Mesothelial cell of epicardium (in vitro differentiated cells): ENCODE data around the gene TIMM10. TPM values are rescaled to one million over a fixed set of nuclear protein-coding genes. Genes with fewer than 3 reads are reported as not detected.
A peak's percentile ranks its signal among the peaks of the same experiment; 100 is the strongest.

Source experiments
- DNase-seq, 2 experiments: peaks; one replicate each; pipeline ENCODE4 v3.0.0; 2021; ENCODE audit warnings: low spot score in 2 of 2; ENCODE audit not compliant: unreplicated experiment in 2 of 2
- H3K27ac Mint-ChIP-seq: 2 replicates; pipeline ENCODE4 v1.8.0; 2021; ENCODE audit warnings: mixed read lengths
- H3K27me3 Mint-ChIP-seq: 2 replicates; pipeline ENCODE4 v1.8.0; 2021; ENCODE audit warnings: low read depth, mixed read lengths
- H3K36me3 Mint-ChIP-seq: 2 replicates; pipeline ENCODE4 v1.8.0; 2021; ENCODE audit warnings: mixed read lengths
- H3K4me1 Mint-ChIP-seq: 2 replicates; pipeline ENCODE4 v1.8.0; 2021; ENCODE audit warnings: mixed read lengths
- H3K4me3 Mint-ChIP-seq: 2 replicates; pipeline ENCODE4 v1.8.0; 2021; ENCODE audit warnings: mild to moderate bottlenecking, moderate library complexity, mixed read lengths
- H3K9me3 Mint-ChIP-seq: 2 replicates; pipeline ENCODE4 v1.8.0; 2021; ENCODE audit warnings: mixed read lengths
- total RNA-seq: library from RNA; stranded (reverse); gene quantifications from 3 replicates; pipeline ENCODE4 v1.2.1, GENCODE V29; 2021
- TF ChIP-seq, protein P1 (sequence below): fragments of 200-600 bp; sonication (generic); IDR thresholded peaks from one replicate; pipeline ENCODE4 v1.5.0; 2021; ENCODE audit warnings: antibody characterized with exemption; ENCODE audit not compliant: unreplicated experiment

TIMM10 gene
- total RNA-seq, 1 donor from 2014 or later = 44.0 TPM

DNA sequence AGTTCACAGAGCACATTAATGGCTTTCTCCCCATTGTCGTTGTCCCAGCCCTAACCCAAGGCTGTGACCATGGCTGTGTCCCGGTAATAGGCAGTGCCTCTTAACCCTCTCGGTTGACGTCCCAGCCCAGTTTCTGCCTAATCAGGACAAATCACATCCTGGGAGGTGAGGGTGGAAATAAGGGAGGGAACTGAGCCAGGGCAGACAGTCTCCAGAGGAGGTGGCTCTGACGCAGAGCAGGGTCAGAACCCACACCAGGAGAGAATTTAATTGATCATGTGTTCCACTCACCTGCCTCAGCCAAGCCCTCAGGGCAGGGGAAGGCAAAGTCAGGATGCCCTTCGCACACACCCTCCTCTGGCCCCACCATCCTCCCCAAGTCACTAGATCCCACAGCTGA lies 32.0 kb downstream of the TIMM10 start:
- Mint-ChIP-seq H3K4me3 (peak overlapping the region; percentile 38), H3K27me3 (no peaks in the 10 kb centered on the region), H3K27ac (no peak overlapping the region)

DNA sequence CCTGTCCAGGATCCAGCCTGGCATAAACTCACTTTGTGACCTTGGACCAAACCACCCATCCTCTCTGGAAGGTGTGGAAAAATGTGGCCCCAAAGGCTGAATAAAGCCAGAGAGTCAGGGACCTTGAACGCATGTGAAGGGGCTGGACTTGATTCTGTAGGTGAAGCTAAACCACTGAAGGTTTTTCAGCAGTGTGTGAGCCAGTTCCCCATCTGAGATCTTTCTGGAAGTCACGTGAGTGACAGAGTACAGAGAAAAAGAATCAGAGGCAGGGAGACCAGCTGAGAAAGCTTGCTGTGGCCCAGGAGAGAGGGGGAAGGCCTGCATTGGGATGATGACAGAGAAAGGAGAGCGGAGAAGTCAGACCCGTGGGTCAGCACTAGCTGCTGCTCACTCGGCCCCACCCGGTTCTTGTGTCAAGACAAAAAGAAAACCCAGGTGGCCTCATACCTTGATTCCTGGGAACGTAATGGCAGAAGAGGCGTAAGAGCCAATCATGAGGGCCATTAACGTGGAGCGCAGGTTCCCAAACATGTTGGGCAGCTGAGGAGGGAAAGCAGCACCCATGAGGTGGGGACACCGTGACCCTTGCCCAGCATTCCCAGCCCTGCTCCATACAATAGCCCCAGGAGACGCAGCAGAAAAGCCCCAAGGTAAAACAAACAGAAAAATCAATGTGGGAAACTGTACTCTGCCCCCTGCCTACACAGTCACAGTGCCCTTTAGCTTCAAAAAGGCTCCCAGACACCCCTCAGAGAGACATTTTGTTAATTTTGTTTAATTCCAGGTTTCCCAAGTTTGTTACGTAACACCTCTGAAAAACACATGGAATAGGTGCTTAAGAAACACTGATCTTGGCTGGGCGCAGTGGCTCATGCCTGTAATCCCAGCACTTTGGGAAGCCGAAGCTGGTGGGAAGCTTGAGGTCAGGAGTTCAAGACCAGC lies 33.0 kb downstream of the TIMM10 start:
- no peaks in the 10 kb centered on the region for H3K9me3 Mint-ChIP-seq
- no peaks in the 10 kb centered on the region for H3K36me3 Mint-ChIP-seq
- TF ChIP-seq, protein P1, sequence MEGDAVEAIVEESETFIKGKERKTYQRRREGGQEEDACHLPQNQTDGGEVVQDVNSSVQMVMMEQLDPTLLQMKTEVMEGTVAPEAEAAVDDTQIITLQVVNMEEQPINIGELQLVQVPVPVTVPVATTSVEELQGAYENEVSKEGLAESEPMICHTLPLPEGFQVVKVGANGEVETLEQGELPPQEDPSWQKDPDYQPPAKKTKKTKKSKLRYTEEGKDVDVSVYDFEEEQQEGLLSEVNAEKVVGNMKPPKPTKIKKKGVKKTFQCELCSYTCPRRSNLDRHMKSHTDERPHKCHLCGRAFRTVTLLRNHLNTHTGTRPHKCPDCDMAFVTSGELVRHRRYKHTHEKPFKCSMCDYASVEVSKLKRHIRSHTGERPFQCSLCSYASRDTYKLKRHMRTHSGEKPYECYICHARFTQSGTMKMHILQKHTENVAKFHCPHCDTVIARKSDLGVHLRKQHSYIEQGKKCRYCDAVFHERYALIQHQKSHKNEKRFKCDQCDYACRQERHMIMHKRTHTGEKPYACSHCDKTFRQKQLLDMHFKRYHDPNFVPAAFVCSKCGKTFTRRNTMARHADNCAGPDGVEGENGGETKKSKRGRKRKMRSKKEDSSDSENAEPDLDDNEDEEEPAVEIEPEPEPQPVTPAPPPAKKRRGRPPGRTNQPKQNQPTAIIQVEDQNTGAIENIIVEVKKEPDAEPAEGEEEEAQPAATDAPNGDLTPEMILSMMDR = no peak
- no peaks in the 10 kb centered on the region for H3K27me3 Mint-ChIP-seq
- no peak for DNase-seq
- H3K27ac Mint-ChIP-seq = no peak overlapping the region
- peaks cover 12% of the 10 kb centered on the region for H3K4me1 Mint-ChIP-seq
- H3K4me3 Mint-ChIP-seq = no peak overlapping the region

More for the DNA sequence above, 32.0 kb downstream of the TIMM10 start:
- no peaks in the 10 kb centered on the region for H3K9me3 Mint-ChIP-seq
- TF ChIP-seq, protein P1 = no peak
- peaks cover 12% of the 10 kb centered on the region for H3K4me1 Mint-ChIP-seq
- H3K36me3 Mint-ChIP-seq = no peaks in the 10 kb centered on the region
- DNase-seq = no peak

DNA sequence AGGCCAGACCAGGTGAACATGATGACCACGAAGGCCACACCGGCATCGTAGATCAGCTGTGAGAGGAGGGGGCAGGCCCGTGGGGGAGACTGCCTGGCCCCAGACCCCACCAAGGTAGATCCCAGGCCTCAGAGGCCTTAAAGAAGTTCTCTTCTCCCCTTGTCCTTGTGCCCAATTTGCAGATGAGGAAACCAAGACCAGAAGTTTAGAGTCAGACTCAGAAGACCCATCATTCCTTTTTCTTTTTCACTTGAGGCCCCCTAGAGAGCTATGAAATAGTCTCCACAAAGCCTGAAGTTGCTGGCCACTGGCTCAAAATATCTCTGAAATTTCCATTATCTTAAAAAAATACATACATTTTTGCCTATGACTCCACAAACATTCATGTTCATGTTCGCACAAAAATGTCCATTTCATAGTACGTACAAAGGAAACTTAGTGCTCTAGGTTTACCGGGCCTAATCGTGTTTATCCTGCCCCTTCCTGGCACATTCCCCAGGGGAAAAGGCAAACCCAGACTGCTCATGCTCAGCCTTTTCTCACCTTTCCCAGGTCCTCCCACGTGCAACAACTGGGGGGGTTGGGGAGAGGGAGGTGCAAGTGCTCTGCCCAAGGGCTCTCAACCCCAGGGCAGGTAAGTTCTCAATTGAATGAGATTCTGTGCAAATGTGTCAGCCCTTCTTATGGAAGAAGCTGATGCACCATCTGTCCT lies 34.3 kb downstream of the TIMM10 start:
- no peak overlapping the region for H3K27ac Mint-ChIP-seq
- TF ChIP-seq, protein P1 = no peak
- no peak for DNase-seq
- H3K27me3 Mint-ChIP-seq = no peaks in the 10 kb centered on the region
- no peak overlapping the region for H3K4me3 Mint-ChIP-seq
- no peaks in the 10 kb centered on the region for H3K36me3 Mint-ChIP-seq
- H3K9me3 Mint-ChIP-seq = no peaks in the 10 kb centered on the region
- H3K4me1 Mint-ChIP-seq = peaks cover 12% of the 10 kb centered on the region

DNA sequence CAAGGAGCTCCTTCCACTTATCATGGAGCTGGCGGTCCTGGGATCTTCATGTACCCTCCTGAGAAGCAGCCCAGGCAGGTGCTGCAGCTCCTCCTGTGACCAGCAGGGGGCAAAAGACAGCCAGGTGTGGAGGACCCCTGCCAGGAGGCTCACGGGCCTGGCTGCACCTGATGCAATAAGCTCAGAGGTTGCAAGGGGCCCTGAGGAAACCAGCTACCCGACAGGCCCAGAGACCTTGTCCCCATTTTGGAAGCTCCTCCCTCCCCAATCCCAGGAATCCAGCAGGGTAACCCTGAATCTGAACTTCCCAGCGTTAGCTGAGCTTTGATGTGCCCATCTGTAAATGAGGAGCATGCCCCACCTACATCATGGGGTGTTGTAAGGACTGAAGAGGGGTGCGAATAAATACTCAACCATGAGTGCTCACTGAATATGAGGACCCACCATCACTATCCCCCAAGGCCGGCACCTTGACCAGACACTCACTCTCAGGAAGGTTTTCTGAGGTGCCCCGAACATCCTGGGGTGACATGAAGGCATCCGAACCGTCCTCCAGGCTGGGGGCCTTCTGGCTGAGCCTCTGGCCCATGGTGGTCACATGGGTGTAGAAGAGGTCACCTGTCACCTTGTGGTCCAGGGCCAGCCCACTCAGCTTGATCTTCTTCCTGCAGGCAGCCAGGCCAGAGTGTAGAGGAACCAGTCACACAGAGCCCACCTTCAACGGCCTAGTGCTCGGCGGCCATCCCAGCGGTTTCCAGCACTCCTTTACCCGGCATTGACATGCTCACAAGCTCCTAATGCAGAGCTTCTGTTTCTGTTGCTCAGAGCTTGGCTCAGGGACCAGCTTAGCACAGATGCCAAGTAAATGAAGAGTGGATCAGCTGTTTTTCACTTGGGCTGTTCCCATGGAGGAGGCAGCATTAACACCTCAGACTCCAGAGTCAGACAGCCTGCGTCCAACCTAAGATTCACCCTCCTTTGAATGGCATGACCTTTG lies 36.7 kb downstream of the TIMM10 start:
- peak overlapping the region; percentile 6 for H3K27ac Mint-ChIP-seq
- H3K36me3 Mint-ChIP-seq = no peaks in the 10 kb centered on the region
- TF ChIP-seq, protein P1 = peak; percentile 87
- H3K9me3 Mint-ChIP-seq = no peaks in the 10 kb centered on the region
- H3K4me3 Mint-ChIP-seq = no peak overlapping the region
- H3K27me3 Mint-ChIP-seq = no peaks in the 10 kb centered on the region
- peak in 1 of 2 experiments; percentile 85 for DNase-seq
- peaks cover 4% of the 10 kb centered on the region for H3K4me1 Mint-ChIP-seq

DNA sequence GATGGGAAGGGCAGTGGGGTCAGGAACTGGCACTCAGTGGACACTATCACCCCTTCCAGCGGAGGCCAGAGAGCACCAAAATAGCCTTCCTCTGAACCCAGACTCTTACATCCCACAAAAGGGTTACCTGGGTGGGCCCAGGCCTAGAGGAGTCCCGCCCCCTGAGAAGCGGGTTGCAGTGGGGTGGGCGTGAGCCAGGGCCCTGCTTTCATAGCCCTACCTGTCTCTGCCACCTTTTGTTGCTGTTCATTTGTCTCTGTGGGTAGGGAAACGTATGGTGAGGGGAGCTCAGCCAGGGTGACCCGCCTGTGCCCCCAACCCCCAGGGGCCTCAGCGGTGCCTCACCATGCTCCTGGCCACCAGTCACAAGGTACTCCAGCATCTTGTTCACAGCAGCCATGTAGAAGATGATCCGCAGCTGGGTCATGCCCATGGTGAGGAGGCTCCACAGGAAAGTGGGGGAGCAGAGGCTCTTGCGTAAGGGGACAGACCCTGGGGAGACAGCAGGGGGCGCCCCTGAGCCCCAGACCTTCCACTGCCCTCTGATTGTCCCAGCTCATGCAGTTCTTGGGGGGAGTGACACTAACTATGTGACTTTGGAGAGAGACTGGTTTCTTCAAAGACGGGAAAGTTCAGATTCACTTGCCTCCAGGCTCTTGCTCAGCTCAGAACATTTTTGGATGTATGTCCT lies 39.0 kb downstream of the TIMM10 start:
- no peaks in the 10 kb centered on the region for H3K36me3 Mint-ChIP-seq

More for the DNA sequence above, 39.0 kb downstream of the TIMM10 start:
- TF ChIP-seq, protein P1 = peak; percentile 38
- Mint-ChIP-seq H3K4me1 (no peaks in the 10 kb centered on the region), H3K9me3 (no peaks in the 10 kb centered on the region), H3K27me3 (no peaks in the 10 kb centered on the region), H3K27ac (no peak overlapping the region), H3K4me3 (no peak overlapping the region)
- DNase-seq = no peak
